WERI-Rb-1 (cell line): ENCODE results near the gene CD3E.

ENCODE experiments used
- DNase-seq: peaks from one replicate; pipeline ENCODE4 v3.0.0-alpha.2; 2020
- H3K27ac ChIP-seq: fragments of 250-450 bp; sonication (Bioruptor Pico); 2 replicates; pipeline ENCODE4 v1.5.1; 2020; ENCODE audit warnings: mild to moderate bottlenecking, moderate library complexity
- H3K27me3 ChIP-seq: fragments of 250-450 bp; sonication (Bioruptor Pico); 2 replicates; pipeline ENCODE4 v1.5.1; 2021; ENCODE audit warnings: mild to moderate bottlenecking, low read depth, moderate library complexity; ENCODE audit not compliant: insufficient read depth, severe bottlenecking
- H3K36me3 ChIP-seq: fragments of 250-450 bp; sonication (Bioruptor Pico); 2 replicates; pipeline ENCODE4 v1.5.1; 2020; ENCODE audit warnings: mild to moderate bottlenecking, moderate library complexity
- H3K4me3 ChIP-seq: 2 replicates; pipeline ENCODE4 v1.5.1; 2011; ENCODE audit warnings: low read depth, mild to moderate bottlenecking, control low read depth, low read length
- H3K9me3 ChIP-seq: fragments of 250-450 bp; sonication (Bioruptor Pico); 2 replicates; pipeline ENCODE4 v1.5.1; 2021; ENCODE audit warnings: mild to moderate bottlenecking, moderate library complexity; ENCODE audit not compliant: severe bottlenecking
- CTCF ChIP-seq: IDR thresholded peaks from 2 replicates; pipeline ENCODE4 v1.5.1; 2011; ENCODE audit warnings: low read depth, mild to moderate bottlenecking, control low read depth, inconsistent platforms, low read length

Gene CD3E

GRCh38 chr11:118311518-118311917, 7.0 kb downstream of the CD3E start:
- no peaks in the 10 kb centered on the region for H3K27me3 ChIP-seq
- no peaks in the 10 kb centered on the region for H3K36me3 ChIP-seq
- no peak for TF ChIP-seq CTCF
- no peaks in the 10 kb centered on the region for H3K9me3 ChIP-seq
- no peak overlapping the region for H3K4me3 ChIP-seq
- H3K27ac ChIP-seq = no peak overlapping the region
- no peak for DNase-seq

GRCh38 chr11:118312328-118312727, 7.8 kb downstream of the CD3E start:
- no peak for DNase-seq
- no peaks in the 10 kb centered on the region for H3K27me3 ChIP-seq
- no peak for TF ChIP-seq CTCF
- H3K27ac ChIP-seq = no peak overlapping the region
- H3K9me3 ChIP-seq = no peaks in the 10 kb centered on the region
- no peak overlapping the region for H3K4me3 ChIP-seq
- no peaks in the 10 kb centered on the region for H3K36me3 ChIP-seq

- Histone ChIP-seq H3K4me3 (no peak overlapping the region), H3K36me3 (no peaks in the 10 kb centered on the region), H3K27ac (no peak overlapping the region), H3K9me3 (no peaks in the 10 kb centered on the region), H3K27me3 (no peaks in the 10 kb centered on the region)
- no peak for DNase-seq
- TF ChIP-seq CTCF = no peak
Measured at GRCh38 chr11:118313242-118313641, 8.7 kb downstream of the CD3E start.

- DNase-seq = no peak
- TF ChIP-seq CTCF = no peak
- Histone ChIP-seq H3K9me3 (no peaks in the 10 kb centered on the region), H3K27me3 (no peaks in the 10 kb centered on the region), H3K4me3 (no peak overlapping the region), H3K36me3 (no peaks in the 10 kb centered on the region), H3K27ac (no peak overlapping the region)
Measured at GRCh38 chr11:118314988-118315411, 10.5 kb downstream of the CD3E start.

- Histone ChIP-seq H3K27me3 (no peaks in the 10 kb centered on the region), H3K27ac (no peak overlapping the region), H3K9me3 (no peaks in the 10 kb centered on the region), H3K36me3 (no peaks in the 10 kb centered on the region), H3K4me3 (no peak overlapping the region)
- no peak for TF ChIP-seq CTCF
- DNase-seq = no peak
Measured at GRCh38 chr11:118318124-118318523, 13.6 kb downstream of the CD3E start.

- H3K27ac ChIP-seq = no peak overlapping the region
- TF ChIP-seq CTCF = no peak
- no peak for DNase-seq
Measured at GRCh38 chr11:118318581-118319336, 14.2 kb downstream of the CD3E start.

More at GRCh38 chr11:118318581-118319336, 14.2 kb downstream of the CD3E start:
- Histone ChIP-seq H3K36me3 (no peaks in the 10 kb centered on the region), H3K4me3 (no peak overlapping the region), H3K27me3 (no peaks in the 10 kb centered on the region), H3K9me3 (no peaks in the 10 kb centered on the region)
